G401 (cell line): ENCODE data around the gene DHRSX. TPM values are rescaled to one million over a fixed set of nuclear protein-coding genes. Genes with fewer than 3 reads are reported as not detected.
"Not testable (repeated sequence)": the region's sequence is repeated elsewhere in the genome, so short reads cannot be mapped to it uniquely, and the experiment has no call there.

Experiments
- DNase-seq: peaks from one replicate; pipeline ENCODE4 v3.0.0-alpha.2; 2015; ENCODE audit warnings: low spot score
- in situ Hi-C: cut with HindIII; loops from 2 replicates; pipeline ENCODE4 v1.10.0; 2016; ENCODE audit warnings: low sequenced_read_pairs, mixed read lengths
- total RNA-seq: library from RNA; depleted of rRNA; stranded (reverse); fragments of >200 nt; shearing (Covaris generic); gene quantifications from 2 replicates; pipeline ENCODE4 v1.2.3, GENCODE V29; 2014

Gene DHRSX
- total RNA-seq, 1 experiment from 2014 or later, result 12.9 TPM

- in situ Hi-C loops, result no loop called here
- DNase-seq, result no peak
Observed at GRCh38 chrX:2224161-2224560, 276.6 kb downstream of the DHRSX start.

GRCh38 chrX:2220829-2221567 is 279.8 kb downstream of the DHRSX start:
- in situ Hi-C loops, result no loop called here
- DNase-seq, result no peak

- in situ Hi-C loops, result no loop called here
- DNase-seq, result no peak
Observed at GRCh38 chrX:2220296-2220695, 280.5 kb downstream of the DHRSX start.

GRCh38 chrX:2214138-2214823 is 286.5 kb downstream of the DHRSX start:
- DNase-seq, in situ Hi-C loops: not testable (repeated sequence)

GRCh38 chrX:2211667-2212066 is 289.1 kb downstream of the DHRSX start:
- DNase-seq, in situ Hi-C loops: not testable (repeated sequence)

GRCh38 chrX:2193273-2193592 is 307.5 kb downstream of the DHRSX start:
- DNase-seq, result no peak
- in situ Hi-C loops, result no loop called here

GRCh38 chrX:2192584-2193272 is 308.0 kb downstream of the DHRSX start:
- in situ Hi-C loops, result no loop called here
- no peak for DNase-seq

GRCh38 chrX:2188840-2189239 is 311.9 kb downstream of the DHRSX start:
- in situ Hi-C loops, result no loop called here
- no peak for DNase-seq

GRCh38 chrX:2188330-2188792 is 312.4 kb downstream of the DHRSX start:
- DNase-seq, result no peak
- in situ Hi-C loops, result no loop called here

GRCh38 chrX:2187352-2188115 is 313.2 kb downstream of the DHRSX start:
- no peak for DNase-seq
- in situ Hi-C loops, result no loop called here

GRCh38 chrX:2185341-2186082 is 315.3 kb downstream of the DHRSX start:
- in situ Hi-C loops, result no loop called here
- DNase-seq, result no peak

GRCh38 chrX:2184089-2184488 is 316.7 kb downstream of the DHRSX start:
- in situ Hi-C loops, result no loop called here
- no peak for DNase-seq

GRCh38 chrX:2183193-2183725 is 317.5 kb downstream of the DHRSX start:
- in situ Hi-C loops, result no loop called here
- no peak for DNase-seq

GRCh38 chrX:2177541-2177940 is 323.2 kb downstream of the DHRSX start:
- DNase-seq, result no peak
- in situ Hi-C loops, result no loop called here

GRCh38 chrX:2176733-2177132 is 324.0 kb downstream of the DHRSX start:
- DNase-seq, result no peak
- in situ Hi-C loops, result no loop called here

- in situ Hi-C loops, result no loop called here
- DNase-seq, result no peak
Observed at GRCh38 chrX:2176274-2176673, 324.5 kb downstream of the DHRSX start.

GRCh38 chrX:2172359-2172758 is 328.4 kb downstream of the DHRSX start:
- DNase-seq, result no peak
- in situ Hi-C loops, result no loop called here
